Esophagus squamous epithelium (tissue), 4 donors: ENCODE measurements around the gene LRRC26.

Source experiments
- CTCF ChIP-seq, 6 experiments: fragments of 450-650 bp in 4 of 6; fragments of 200-600 bp in 2 of 6; sonication (generic) in 2 of 6; IDR thresholded peaks; one replicate each; pipeline ENCODE4 v1.5.1; 2016 to 2019; ENCODE audit warnings: antibody characterized with exemption in 6 of 6, mild to moderate bottlenecking in 4 of 6, moderate library complexity in 4 of 6
- POLR2A ChIP-seq, 4 donors: fragments of 450-650 bp; IDR thresholded peaks; one replicate each; pipeline ENCODE4 v1.6.1; 2017; ENCODE audit warnings: antibody characterized with exemption in 4 of 4, mild to moderate bottlenecking in 4 of 4, moderate library complexity in 3 of 4

DNA sequence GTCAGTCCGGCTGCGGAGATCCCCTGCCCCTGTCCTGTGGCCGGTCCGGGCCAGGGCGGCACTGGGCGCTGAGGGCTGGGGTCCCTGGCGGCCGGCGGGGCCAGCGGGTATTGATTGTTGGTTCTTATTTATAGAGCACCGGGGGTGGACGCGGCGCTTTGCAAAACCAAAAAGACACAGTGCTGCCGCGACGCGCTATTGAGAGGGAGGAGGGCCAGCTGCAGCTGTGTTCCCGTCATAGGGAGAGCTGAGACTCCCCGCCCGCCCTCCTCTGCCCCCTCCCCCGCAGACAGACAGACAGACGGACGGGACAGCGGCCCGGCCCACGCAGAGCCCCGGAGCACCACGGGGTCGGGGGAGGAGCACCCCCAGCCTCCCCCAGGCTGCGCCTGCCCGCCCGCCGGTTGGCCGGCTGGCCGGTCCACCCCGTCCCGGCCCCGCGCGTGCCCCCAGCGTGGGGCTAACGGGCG lies 2.5 kb downstream of the LRRC26 start:
- TF ChIP-seq POLR2A (IDR thresholded peaks at IDR 0.05) (no peak), CTCF (IDR thresholded peaks at IDR 0.05) (no peak)
